HG03469 (cell line): ENCODE data around the gene SUN2.

Experiments
- ATAC-seq: cut with Tn5 transposase; IDR thresholded peaks from one replicate; pipeline ENCODE4 v1.9.1; 2021; ENCODE audit warnings: mild to moderate bottlenecking, moderate library complexity, moderate number of reproducible peaks; ENCODE audit not compliant: unreplicated experiment

Gene SUN2

DNA sequence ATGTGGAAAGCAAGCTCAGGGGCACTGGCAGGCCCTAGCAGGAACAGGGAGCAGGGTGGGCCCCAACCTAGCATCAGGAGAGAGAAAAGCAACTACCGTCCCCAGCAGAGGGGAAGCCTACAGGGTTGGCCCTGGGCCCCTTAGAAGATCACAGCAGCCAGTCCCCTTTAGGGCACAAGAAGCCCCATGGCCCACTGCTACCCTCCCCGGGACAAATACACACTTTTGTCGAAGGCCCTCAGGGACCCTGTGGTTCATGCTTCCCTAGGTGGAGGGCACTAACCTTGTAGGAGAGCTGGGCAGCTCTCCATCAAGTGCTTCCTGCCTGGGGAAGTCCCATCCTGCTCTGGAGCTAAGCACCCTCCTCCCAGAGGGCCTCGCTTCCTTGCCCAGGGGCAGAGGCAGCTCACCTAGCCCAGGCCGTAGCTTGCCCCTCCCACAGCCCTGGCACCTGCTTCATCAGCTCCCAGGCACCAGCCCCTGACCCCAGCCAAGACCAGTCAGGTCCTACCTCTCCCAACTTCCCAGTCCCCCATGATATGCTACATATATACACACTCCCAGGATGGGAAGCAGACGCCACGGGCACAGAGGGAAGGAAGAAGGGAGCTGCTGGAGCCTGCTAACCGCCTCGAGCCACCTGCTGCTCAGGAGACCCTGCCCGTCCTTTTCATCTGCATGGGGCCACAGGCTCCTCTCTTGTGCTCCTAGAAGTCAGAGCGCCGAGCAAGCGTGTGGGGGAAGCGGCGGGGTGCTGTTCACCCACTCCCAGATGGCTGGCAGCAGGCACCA is 20.1 kb downstream of the SUN2 start:
- no peak for ATAC-seq

DNA sequence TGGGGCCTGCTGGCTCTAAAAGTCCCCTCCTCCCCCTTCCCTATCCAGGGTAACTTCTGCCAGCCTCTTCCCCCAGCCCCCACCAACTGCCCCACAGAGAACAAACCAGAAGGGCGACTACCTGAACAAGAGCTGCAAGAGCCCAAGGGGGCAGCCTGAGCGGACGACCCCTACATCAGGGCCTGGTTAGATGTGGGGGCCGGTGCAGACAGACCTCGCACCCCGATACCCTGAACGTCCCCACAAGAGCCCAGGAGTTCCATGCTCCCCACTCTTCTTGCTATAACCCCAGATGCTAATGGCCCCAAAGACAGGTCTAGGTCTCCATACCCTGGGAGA is 20.7 kb downstream of the SUN2 start:
- no peak for ATAC-seq

DNA sequence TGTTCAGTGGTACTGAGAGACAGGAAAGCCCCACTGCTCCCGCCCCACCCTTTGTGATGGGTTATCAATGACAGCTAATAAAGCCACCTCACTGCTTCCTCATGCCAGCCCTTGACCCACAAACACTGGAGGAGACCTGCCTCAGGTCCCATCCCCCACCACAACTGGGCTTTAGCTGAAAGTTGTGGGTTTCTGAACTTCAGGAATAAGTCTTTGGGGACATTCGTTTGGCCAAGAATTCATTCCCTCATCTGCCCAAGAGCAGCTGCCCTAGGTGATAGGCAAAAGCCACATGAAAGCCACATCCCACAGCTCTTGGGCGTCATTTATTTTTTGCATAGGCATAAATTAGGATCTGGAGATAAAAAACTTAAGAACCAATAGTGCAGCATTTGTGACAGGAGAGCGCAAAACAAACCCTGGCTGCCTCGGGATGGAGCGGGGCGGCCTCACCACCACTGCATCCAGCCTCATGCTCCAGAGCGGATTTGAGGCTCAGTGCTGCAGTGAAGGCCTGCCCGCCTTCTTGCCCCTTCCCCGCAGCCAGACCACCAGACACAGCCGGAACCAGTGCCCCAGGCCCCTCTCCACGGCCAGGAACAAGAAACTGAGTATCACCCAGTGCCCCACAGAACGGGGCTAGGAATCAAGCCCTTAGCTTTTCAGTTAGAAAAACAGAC is 21.2 kb downstream of the SUN2 start:
- ATAC-seq = no peak

DNA sequence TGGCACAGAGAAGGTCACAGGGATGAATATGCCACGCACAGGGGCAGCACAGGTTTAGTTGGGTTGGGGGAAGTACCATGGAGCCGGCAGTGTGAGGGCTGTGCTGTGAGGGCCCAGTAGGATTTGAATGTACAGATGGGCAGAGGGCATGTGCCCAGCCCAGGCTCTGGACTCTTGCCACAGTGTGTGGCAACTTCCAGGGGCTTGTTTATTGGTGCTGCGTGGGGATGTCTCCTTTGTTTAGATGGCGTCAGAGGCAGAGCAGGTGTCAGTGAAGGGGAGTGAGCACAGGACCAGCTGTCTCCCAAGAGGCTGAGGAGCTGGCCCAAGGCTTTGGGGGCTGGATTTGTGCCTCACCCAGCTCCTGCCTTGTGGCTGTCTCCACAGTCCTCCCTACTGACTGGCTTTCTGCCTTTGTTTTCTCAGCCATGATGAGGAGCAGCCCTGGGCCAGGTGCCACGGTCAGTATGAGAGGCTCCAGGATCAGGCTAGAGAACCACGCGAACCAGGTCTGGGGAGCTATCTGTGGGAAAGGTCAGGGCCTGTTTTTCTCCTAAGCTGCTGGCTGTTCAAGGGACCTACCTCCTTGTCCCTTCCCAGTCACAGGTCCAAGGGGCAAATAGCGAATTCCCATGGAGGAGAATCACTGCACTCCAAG is 21.9 kb downstream of the SUN2 start:
- ATAC-seq = no peak

DNA sequence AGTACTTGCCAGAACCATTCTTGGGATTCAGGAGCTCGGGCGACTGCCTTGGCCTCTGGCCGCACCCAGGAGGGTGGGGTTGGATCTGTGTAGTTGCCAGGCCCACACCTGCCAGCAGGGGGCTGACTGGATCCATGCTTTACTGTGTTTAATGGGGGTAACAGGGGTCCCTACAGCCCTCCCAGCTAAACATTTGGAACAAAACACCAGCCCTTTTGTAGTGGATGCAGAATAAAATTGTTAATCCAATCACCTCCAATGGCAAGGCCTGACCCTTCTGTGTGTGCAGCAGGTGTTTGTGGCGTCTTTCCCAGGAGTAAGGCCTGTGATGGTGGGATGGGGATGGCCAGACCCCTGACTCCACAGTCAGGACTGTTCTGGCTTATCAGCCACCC is 22.5 kb downstream of the SUN2 start:
- no peak for ATAC-seq

DNA sequence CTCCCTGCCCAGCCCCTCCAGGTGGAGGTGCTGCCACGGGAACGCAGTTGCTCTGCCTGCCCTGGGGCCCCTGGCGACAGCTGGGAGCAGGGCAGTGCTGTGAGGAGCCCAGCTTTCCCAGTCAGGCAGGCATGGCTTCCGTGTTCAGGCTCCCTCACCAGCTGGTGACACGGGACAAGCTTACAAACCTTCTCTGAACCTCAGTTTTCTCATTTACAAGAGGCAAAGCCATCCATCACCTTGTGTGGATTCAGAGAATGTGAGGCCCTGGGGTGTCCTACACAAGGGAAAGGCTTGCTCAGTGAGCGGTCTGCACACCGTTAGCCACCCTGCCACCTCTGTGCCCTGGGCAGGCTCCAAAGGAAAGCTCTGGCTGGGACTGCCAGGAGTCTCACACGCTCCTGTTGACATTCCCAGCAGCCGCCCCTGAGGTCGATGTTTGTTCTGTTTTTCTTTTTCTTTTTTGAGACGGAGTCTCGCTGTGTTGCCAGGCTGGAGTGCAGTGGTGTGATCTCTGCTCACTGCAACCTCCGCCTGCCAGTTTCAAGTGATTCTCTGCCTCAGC is 23.5 kb downstream of the SUN2 start:
- no peak for ATAC-seq

DNA sequence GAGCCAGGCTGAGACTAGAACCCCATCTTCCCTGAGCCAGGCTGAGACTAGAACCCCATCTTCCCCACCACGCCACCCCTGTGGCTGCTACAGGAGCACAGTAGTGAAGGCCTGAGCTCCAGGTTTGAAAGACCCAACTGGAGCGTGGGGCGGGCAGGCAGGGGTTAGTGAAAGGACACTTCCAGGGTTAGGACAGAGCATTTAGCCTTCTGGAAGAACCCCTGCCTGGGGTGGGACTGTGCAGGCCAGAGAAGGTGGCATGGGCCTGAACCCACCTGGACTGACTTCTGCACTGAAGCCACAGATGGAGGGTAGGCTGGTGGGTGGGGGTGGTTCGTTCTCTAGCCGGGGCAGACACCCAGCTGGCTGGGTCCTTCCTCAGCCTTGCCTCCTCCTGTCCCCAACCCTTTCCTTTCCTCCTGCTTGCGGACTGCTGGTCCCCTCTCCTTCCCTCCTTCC is 24.1 kb downstream of the SUN2 start:
- no peak for ATAC-seq

DNA sequence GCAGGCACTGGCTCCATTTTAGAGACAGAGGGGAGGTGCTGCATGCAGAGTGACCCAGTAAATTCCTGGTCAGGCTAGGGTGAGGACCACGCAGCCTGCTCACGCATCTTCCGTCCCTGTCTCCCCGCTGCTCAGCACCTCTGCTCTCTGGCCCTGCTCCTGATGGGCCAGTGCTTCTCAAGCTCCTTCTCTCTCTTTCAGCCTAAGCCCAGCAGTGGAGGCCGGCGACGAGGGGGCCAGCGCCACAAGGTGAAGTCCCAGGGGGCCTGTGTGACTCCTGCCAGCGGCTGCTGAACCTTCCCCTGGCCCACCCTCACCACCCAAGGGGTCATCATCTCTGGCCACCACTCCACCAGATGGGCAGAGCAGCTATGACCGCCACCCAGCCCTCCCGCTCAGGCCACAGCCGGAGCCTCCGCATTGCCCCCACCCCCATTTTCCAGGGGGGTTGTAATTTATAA is 25.4 kb downstream of the SUN2 start:
- no peak for ATAC-seq

DNA sequence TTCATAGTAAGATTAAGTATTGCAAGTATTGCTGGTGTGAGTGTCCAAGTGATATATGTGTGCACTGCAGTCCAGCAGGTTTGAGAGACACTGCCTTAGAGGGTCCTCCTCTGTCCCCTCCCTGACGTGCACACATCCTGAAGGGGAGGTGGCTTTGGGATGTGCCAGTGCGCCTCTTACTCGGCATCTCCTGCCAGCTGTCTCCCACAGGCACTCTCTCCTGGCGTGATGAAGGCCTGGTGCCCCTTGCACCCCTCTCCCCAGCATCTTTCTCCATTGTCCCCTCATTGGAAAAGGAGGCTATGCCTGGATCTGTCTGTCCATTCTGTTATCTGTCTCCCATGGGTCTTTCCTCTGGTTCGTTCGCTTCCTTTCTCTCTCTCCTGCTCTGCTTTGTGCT is 25.9 kb downstream of the SUN2 start:
- no peak for ATAC-seq

DNA sequence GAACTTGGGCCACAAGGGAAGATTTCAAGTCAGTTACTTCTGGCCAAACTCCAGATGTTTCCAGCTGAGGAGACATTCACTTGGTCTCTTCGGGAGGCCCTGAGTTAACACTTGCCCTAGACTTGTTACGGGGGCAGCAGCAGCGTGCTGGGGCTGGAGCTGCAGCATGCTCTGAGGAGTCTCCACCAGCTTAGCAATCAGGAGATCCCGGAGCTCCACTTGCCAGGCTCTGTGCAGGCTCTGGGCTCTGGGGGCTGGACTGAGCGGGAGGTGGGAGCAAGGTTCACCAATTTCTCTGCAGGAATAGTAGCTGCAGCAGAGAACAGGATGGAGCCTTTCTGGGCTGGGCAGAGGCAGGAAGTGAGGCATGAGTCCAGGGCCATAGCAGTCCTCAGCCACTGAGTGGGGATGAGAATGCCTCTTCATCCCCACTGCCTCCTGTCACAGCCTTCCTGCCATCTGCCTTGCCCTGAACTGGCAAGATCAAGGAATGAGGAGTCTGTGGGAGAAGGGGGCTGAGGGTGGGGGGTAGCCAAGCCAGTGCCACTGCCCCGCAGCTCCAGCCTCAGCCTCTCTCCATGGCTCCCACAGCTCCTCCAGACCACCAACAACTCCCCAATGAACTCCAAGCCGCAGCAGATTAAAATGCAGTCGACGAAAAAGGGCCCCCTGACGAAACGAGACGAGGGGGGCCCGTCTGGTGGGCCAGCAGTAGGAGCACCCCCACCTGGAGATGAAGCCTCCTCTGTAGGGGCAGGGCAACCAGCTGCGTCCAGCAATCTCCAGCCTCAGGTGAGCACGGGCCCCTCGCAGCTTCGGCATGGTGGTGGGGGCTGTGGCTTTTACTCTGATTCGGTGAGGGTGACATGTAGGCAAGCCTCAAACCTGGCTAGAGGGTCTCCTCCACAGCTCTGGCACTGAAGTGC is 26.7 kb downstream of the SUN2 start:
- no peak for ATAC-seq

DNA sequence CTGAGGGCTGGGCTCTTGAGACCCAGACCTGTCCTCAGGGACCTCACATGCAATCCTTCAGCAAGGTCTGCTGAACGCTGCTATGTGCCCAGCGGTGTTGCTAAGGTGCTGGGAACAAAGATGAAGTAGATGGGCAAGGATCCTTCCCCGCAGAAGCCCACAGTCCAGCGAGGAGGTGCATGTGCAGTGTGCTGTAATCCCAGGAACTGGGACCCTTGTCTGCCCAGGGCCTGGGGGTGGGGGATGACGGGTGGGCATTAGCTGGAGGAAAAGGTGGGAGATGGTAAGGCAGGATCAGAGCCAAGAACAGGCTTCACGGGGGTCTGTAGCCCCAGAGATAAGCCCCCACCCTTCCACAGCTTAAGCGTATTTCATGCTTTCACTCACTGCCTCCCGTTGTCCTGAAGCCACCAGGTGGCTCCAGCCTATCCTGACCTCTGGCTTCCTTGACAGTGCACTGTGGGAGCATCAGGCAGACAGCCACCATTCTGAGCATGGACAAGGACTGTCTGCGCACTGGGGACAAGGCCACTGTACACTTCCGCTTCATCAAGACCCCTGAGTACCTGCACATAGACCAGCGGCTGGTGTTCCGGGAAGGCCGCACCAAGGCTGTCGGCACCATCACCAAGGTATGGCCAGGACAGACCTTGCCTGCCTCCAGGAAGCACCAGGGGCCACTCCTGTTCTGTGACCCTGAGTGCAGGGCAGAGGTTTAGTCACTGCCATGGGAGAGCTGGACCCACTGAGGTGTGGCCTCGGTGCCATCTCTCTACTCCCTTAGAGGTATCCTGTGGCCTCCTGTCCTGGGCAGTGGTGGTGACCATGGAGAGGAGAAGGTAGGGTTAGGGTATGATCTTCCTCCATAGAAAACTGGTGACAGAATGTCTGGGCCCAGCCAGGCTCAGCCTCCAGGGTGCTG is 28.0 kb downstream of the SUN2 start:
- ATAC-seq = no peak

DNA sequence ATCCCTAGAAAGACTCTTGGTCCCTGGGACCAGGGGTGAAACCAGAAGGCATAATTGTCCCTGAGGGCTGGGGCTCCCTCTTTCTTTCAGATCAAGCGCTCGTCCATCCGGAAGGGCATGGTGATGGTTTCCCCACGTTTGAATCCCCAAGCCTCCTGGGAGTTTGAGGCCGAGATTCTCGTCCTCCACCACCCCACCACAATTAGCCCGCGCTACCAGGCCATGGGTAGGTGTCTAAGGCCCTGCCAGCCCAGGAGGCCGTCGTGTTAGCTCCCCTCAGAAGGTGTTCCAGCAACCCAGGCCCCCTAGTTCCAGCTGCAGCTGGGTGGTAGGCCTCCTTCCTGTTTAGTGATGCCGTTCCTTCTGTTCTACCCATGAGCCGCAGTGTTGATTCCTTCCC is 28.7 kb downstream of the SUN2 start:
- ATAC-seq = no peak

DNA sequence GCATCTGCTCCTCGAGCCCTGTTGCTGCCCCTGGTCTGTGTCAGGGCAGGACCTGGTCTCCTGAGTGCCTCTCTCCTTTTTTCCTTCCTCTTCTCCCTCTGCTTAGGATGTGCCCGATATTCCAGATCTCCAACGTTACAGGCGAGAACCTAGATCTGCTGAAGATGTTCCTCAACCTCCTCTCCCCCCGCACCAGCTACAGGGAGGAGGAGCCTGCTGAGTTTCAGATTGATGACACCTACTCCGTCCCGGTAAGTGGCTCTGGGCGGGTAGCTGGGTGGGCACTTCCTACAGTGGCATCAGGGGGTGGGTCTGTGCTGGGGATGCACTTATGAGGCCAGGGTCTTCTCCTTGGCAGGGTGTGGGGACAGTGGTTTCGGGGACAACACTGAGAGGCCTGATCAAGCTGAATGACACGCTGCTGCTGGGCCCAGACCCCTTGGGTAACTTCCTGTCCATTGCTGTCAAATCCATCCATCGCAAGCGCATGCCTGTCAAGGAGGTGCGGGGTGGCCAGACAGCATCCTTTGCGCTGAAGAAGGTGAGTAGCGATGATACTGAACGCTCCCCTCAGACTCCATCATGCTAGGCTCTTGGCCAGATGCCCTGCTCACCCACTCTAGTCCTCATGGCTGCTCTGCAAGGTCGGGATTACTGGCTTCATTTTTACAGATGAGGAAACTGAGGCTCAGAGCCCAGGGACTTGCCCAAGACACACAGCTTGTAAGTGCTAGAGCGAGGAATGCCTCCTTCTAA is 29.7 kb downstream of the SUN2 start:
- no peak for ATAC-seq

DNA sequence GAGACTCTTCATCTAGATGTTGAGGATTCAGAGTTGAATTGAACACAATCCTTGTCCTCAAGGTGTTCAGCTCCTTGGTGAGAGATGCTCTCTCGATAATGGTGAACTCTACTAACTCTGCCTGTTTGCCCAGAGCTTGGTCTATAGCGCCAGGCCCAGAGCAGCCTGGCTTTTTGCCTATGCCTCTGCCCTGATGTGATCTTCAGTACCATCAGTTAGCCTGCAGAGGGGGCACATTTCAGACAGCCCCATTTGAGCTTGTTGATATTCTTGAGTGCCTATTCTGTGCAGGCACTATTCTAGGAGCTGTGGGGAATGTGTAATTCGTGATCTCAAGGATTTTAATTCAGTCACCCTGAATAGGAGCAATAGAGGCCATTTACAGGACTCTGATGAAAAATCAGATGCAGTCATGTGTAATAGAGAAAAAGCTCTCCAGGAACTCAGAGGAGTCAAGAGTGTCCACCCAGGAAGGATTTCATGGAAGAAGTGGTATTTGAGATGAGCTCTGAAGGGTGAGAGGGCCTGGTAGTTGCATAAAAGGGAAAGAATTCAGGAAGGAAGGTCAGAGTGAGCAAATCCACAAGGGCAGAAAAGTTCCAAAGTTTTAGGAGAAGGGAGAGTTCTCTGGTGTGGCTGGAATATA is 30.7 kb downstream of the SUN2 start:
- no peak for ATAC-seq

DNA sequence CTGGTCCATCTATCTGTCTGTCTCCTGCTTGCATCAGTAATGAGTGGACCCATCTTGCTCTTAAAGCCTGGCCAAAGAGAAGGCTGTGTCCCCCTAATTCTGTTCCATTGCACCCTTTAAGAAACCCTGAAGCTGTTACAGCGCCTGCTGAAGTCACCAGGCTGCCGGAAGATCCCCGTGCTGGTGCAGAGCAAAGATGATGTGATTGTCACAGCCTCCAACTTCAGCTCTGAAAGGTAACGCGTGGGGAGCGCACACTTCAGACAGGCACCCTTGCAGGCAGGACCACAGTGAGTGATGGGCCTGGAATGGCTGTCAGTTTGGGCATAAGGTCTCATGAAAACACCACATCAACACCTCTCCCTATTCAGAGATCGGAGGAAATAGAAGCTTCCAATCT is 31.6 kb downstream of the SUN2 start:
- ATAC-seq = no peak

DNA sequence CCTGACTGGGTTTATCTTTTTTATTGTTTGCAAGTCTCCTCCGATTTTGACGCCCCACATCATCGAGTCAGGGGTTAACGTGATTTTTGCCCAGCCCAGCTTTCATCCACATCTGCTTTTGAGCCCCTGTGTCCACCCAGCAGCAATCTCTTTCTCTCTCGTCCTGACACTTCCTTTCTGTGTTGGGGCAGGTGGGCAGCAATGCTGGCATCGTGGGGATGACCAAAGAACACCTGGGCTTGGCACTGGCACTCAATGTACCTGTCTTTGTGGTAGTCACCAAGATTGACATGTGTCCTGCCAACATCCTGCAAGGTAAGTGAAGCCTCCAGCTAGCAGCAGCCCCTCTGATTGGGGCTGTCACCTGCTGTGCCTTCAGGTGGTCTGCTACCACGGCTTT is 34.2 kb downstream of the SUN2 start:
- no peak for ATAC-seq

DNA sequence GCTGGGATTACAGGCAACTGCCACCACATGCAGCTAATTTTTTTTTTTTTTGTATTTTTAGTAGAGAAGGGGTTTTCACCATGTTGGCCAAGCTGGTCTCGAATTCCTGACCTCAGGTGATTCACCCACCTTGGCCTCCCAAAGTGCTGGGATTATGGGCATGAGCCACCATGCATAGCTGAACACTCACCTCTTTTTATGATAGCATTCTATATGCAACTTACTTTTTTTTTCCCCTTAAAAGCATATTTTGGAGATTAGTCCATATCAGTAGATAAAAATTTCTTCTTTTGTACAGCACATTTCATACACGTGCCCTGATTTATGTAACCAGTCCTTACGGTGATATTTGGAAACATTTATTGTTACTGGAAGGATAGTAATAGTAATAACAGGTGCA is 35.4 kb downstream of the SUN2 start:
- no peak for ATAC-seq

DNA sequence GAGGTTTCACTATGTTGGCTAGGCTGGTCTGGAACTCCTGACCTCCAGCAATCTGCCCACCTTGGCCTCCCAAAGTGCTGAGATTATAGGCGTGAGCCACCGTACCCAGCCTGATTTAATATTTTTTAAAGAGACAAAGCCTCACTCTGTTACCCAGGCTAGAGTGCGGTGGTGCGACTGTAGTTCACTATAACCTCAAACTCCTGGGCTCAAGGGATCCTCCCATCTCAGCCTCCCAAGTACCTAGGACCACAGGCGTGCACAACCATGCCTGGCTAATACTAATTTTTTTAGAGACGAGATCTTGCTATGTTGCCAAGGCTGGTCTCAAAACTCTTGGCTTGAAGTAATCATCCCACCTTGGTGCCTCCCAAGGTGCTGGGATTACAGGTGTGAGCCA is 36.6 kb downstream of the SUN2 start:
- no peak for ATAC-seq
